Prostate gland (tissue), 2 donors: Measurements from ENCODE around the gene PSMF1.

ENCODE experiments used
- POLR2AphosphoS5 ChIP-seq: sonication (generic); formaldehyde crosslinking; IDR thresholded peaks from one replicate; pipeline ENCODE4 v1.6.1; 2017; ENCODE audit warnings: antibody characterized with exemption
- TF ChIP-seq, protein P1 (sequence below), 4 experiments: fragments of 200-600 bp in 2 of 4; fragments of 450-650 bp in 2 of 4; sonication (generic) in 2 of 4; IDR thresholded peaks; 1 replicate in 3 of 4; 2 replicates in 1 of 4; pipeline ENCODE4 v1.5.1; 2016 to 2019; ENCODE audit warnings: antibody characterized with exemption in 4 of 4, mild to moderate bottlenecking in 2 of 4, moderate library complexity in 2 of 4

DNA sequence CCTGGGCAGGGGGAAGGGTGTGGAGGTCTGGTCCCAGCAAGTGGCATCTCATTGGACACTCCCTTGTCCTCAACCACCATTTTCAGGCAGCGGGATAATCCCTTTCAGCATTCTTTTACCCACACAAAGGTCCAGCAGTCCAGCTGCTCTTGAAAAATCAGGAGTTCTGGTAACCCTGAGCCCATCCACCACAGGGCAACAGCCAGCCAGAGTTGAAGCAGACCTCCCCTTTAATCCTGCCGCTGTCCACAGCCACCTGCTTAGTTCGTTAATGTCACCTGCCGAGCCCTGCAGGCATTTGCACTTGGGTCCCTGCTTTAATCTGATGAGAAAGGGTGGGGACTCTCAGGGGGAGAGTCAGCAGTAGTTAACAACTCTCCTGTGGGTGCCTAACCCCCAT is 55.3 kb downstream of the PSMF1 start:
- TF ChIP-seq, protein P1, sequence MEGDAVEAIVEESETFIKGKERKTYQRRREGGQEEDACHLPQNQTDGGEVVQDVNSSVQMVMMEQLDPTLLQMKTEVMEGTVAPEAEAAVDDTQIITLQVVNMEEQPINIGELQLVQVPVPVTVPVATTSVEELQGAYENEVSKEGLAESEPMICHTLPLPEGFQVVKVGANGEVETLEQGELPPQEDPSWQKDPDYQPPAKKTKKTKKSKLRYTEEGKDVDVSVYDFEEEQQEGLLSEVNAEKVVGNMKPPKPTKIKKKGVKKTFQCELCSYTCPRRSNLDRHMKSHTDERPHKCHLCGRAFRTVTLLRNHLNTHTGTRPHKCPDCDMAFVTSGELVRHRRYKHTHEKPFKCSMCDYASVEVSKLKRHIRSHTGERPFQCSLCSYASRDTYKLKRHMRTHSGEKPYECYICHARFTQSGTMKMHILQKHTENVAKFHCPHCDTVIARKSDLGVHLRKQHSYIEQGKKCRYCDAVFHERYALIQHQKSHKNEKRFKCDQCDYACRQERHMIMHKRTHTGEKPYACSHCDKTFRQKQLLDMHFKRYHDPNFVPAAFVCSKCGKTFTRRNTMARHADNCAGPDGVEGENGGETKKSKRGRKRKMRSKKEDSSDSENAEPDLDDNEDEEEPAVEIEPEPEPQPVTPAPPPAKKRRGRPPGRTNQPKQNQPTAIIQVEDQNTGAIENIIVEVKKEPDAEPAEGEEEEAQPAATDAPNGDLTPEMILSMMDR (IDR thresholded peaks at IDR 0.05): no peak
- TF ChIP-seq POLR2AphosphoS5: no peak
